Esophagus squamous epithelium (tissue), 4 donors: ENCODE results near the gene SLAIN2.

Experiments used
- CTCF ChIP-seq, 6 experiments: fragments of 450-650 bp in 4 of 6; fragments of 200-600 bp in 2 of 6; sonication (generic) in 2 of 6; IDR thresholded peaks; one replicate each; pipeline ENCODE4 v1.5.1; 2016 to 2019; ENCODE audit warnings: antibody characterized with exemption in 6 of 6, mild to moderate bottlenecking in 4 of 6, moderate library complexity in 4 of 6
- POLR2A ChIP-seq, 4 donors: fragments of 450-650 bp; IDR thresholded peaks; one replicate each; pipeline ENCODE4 v1.6.1; 2017; ENCODE audit warnings: antibody characterized with exemption in 4 of 4, mild to moderate bottlenecking in 4 of 4, moderate library complexity in 3 of 4

GRCh38 chr4:48343035-48343434, 1.7 kb downstream of the SLAIN2 start:
- TF ChIP-seq CTCF (IDR thresholded peaks at IDR 0.05) (no peak), POLR2A (IDR thresholded peaks at IDR 0.05) (no peak)
